PC-9 (cell line): ENCODE measurements around the gene RTBDN. TPM values are rescaled to one million over a fixed set of nuclear protein-coding genes. Genes with fewer than 3 reads are reported as not detected.

Source experiments
- BruUV-seq: library from RNA; stranded (reverse); fragments of 400-500 nt; replicated peaks from 2 replicates; lab custom pipeline; 2021; lab: Mats Ljungman, UMichigan
- CTCF ChIA-PET: fragments of 300-600 bp; sonication (Branson Sonifier 250); formaldehyde crosslinking; loops from one replicate; lab custom pipeline; 2022; ENCODE audit warnings: antibody characterized with exemption; lab: Charles Lee
- POLR2A ChIA-PET: fragments of 300-600 bp; sonication (Branson Sonifier 250); formaldehyde crosslinking; loops from one replicate; lab custom pipeline; 2022; ENCODE audit warnings: antibody characterized with exemption; ENCODE audit not compliant: unreplicated experiment; lab: Charles Lee
- DNase-seq, 2 experiments: peaks; one replicate each; pipeline versions ENCODE4 v3.0.0 to v3.0.0-alpha.2; 2015 to 2022; ENCODE audit warnings: mixed read lengths in 1 of 2
- H2AFZ ChIP-seq: fragments of 200-600 bp; sonication (generic); 2 replicates; pipeline ENCODE4 v1.8.1; 2017; ENCODE audit warnings: antibody characterized with exemption
- H3F3A ChIP-seq: fragments of 200-600 bp; sonication (generic); 2 replicates; pipeline ENCODE4 v1.8.1; 2017; ENCODE audit warnings: antibody characterized with exemption, mild to moderate bottlenecking, low read depth; ENCODE audit not compliant: insufficient read depth
- H3K27ac ChIP-seq: fragments of 200-600 bp; sonication (generic); 2 replicates; pipeline ENCODE4 v1.6.1; 2016; ENCODE audit warnings: mixed run types
- H3K27me3 ChIP-seq: fragments of 200-600 bp; sonication (generic); 2 replicates; pipeline ENCODE4 v1.6.1; 2016; ENCODE audit warnings: low read depth, mixed run types; ENCODE audit not compliant: insufficient read depth
- H3K36me3 ChIP-seq: fragments of 200-600 bp; sonication (generic); 2 replicates; pipeline ENCODE4 v1.6.1; 2016; ENCODE audit warnings: low read depth, mixed run types
- H3K4me1 ChIP-seq: fragments of 200-600 bp; sonication (generic); replicated peaks from 2 replicates; pipeline ENCODE4 v1.6.1; 2016; ENCODE audit warnings: mixed run types; ENCODE audit not compliant: insufficient read depth
- H3K4me2 ChIP-seq: fragments of 200-600 bp; sonication (generic); 2 replicates; pipeline ENCODE4 v1.6.1; 2017; ENCODE audit warnings: mixed run types
- H3K4me3 ChIP-seq: fragments of 200-600 bp; sonication (generic); 2 replicates; pipeline ENCODE4 v1.6.1; 2016; ENCODE audit warnings: mixed run types
- H3K79me2 ChIP-seq: fragments of 200-600 bp; sonication (generic); 2 replicates; pipeline ENCODE4 v1.6.1; 2017; ENCODE audit warnings: low read depth, mixed run types
- H3K9me2 ChIP-seq: fragments of 200-600 bp; sonication (generic); 2 replicates; pipeline ENCODE4 v1.8.1; 2017; ENCODE audit warnings: mild to moderate bottlenecking; ENCODE audit not compliant: insufficient read depth
- H3K9me3 ChIP-seq: fragments of 200-600 bp; sonication (generic); 2 replicates; pipeline ENCODE4 v1.8.1; 2016; ENCODE audit warnings: low read depth; ENCODE audit not compliant: insufficient read depth
- H4K20me1 ChIP-seq: fragments of 200-600 bp; sonication (generic); 2 replicates; pipeline ENCODE4 v1.8.1; 2017; ENCODE audit not compliant: insufficient read depth
- CTCF ChIP-seq: fragments of 200-600 bp; sonication (generic); conservative IDR thresholded peaks from 2 replicates; pipeline ENCODE4 v1.6.1; 2017; ENCODE audit warnings: mixed run types, antibody characterized with exemption, mild to moderate bottlenecking, moderate library complexity
- EZH2 ChIP-seq: fragments of 200-600 bp; sonication (generic); IDR thresholded peaks from 2 replicates; pipeline ENCODE4 v1.8.0; 2017; ENCODE audit warnings: antibody characterized with exemption, low read depth
- intact Hi-C: fragments of 100-400 bp; cut with micrococcal nuclease; formaldehyde crosslinking; loops from one replicate; pipeline ENCODE4 v1.10.0; 2022; ENCODE audit not compliant: unreplicated experiment
- total RNA-seq: library from RNA; stranded (reverse); gene quantifications from 2 replicates; pipeline ENCODE4 v1.2.3, GENCODE V29; 2021

Gene RTBDN
- total RNA-seq, 1 experiment from 2014 or later: 1.0 TPM

GRCh38 chr19:12794196-12794941 is 40.0 kb downstream of the RTBDN start:
- ChIA-PET CTCF (interaction anchor here (0.7 to 1.4 kb wide), 2 partner anchors 42 to 147 kb away, joined by 4 to 5 read pairs; no protein-coding TSS in a partner anchor), POLR2A (interaction anchor here (0.7 kb wide), 3 partner anchors 29 to 43 kb away, joined by 18 to 38 read pairs (median 20); no protein-coding TSS in a partner anchor)
- no peak for TF ChIP-seq EZH2

GRCh38 chr19:12793290-12794195 is 40.8 kb downstream of the RTBDN start:
- Histone ChIP-seq H3K9me2 (no peaks in the 10 kb centered on the region), H3K4me3 (peak overlapping the region; percentile 73), H3F3A (peaks cover 73% of the 10 kb centered on the region), H3K27me3 (no peaks in the 10 kb centered on the region), H4K20me1 (peaks cover 18% of the 10 kb centered on the region), H3K79me2 (peaks cover 33% of the 10 kb centered on the region), H3K4me2 (peak overlapping the region; percentile 91), H2AFZ (no peak overlapping the region), H3K4me1 (peaks cover 40% of the 10 kb centered on the region), H3K9me3 (no peaks in the 10 kb centered on the region), H3K27ac (peak overlapping the region; percentile 78), H3K36me3 (no peaks in the 10 kb centered on the region; the same call in 1 of the 2 replicates)
- ChIA-PET POLR2A (interaction anchor here (0.6 to 3.8 kb wide), 7 partner anchors 12 to 399 kb away, joined by 3 to 59 read pairs (median 8); no protein-coding TSS in a partner anchor), CTCF (interaction anchor here (0.6 to 2.2 kb wide), 5 partner anchors 11 to 113 kb away, joined by 3 to 11 read pairs (median 4); no protein-coding TSS in a partner anchor)
- intact Hi-C loops: no loop called here
- peak; percentile 87 to 94 for DNase-seq
- BruUV-seq: TSS peak; percentile 27
- no peak for TF ChIP-seq EZH2

More at GRCh38 chr19:12794196-12794941, 40.0 kb downstream of the RTBDN start:
- H3K9me2 ChIP-seq: no peaks in the 10 kb centered on the region
- peaks cover 33% of the 10 kb centered on the region for H3K4me1 ChIP-seq
- H3K4me2 ChIP-seq: peak overlapping the region; percentile 91
- intact Hi-C loops: no loop called here
- no TSS peak for BruUV-seq
- peaks cover 73% of the 10 kb centered on the region for H3F3A ChIP-seq
- no peak overlapping the region for H2AFZ ChIP-seq
- peaks cover 32% of the 10 kb centered on the region for H3K79me2 ChIP-seq
- H3K9me3 ChIP-seq: no peaks in the 10 kb centered on the region
- DNase-seq: no peak
- peaks cover under 1% of the 10 kb centered on the region; the same call in 1 of the 2 replicates for H3K36me3 ChIP-seq
- peak overlapping the region; percentile 73; the same call in 1 of the 2 replicates for H3K4me3 ChIP-seq
- H3K27ac ChIP-seq: peak overlapping the region; percentile 78
- peaks cover 18% of the 10 kb centered on the region for H4K20me1 ChIP-seq
- no peaks in the 10 kb centered on the region for H3K27me3 ChIP-seq

GRCh38 chr19:12792853-12793289 is 41.5 kb downstream of the RTBDN start:
- Histone ChIP-seq H3K27me3 (no peaks in the 10 kb centered on the region), H4K20me1 (peaks cover 18% of the 10 kb centered on the region), H3K36me3 (no peaks in the 10 kb centered on the region; the same call in 1 of the 2 replicates), H3K27ac (peak overlapping the region; percentile 78), H3F3A (peaks cover 76% of the 10 kb centered on the region), H3K79me2 (peaks cover 40% of the 10 kb centered on the region), H2AFZ (no peak overlapping the region), H3K9me3 (no peaks in the 10 kb centered on the region), H3K4me2 (peak overlapping the region; percentile 91), H3K4me3 (peak overlapping the region; percentile 73), H3K4me1 (peaks cover 47% of the 10 kb centered on the region), H3K9me2 (no peaks in the 10 kb centered on the region)
- intact Hi-C loops: no loop called here
- BruUV-seq: no TSS peak
- ChIA-PET CTCF (interaction anchor here (0.6 to 2.2 kb wide), 5 partner anchors 11 to 113 kb away, joined by 4 to 11 read pairs (median 7); no protein-coding TSS in a partner anchor), POLR2A (interaction anchor here (0.6 to 3.8 kb wide), 7 partner anchors 11 to 399 kb away, joined by 3 to 59 read pairs (median 6); no protein-coding TSS in a partner anchor)
- DNase-seq: no peak
- TF ChIP-seq EZH2 (no peak), CTCF (no peak)
